ENCODE results near the gene PHF24.

Gene PHF24

GRCh38 chr9:34992376-34992951, 34.4 kb downstream of the PHF24 start:
- Histone ChIP-seq H3K9ac (ENCODE audit: low read length) (peak overlapping the region; percentile 56), H3K4me3 (ENCODE audit: low read length) (no peak overlapping the region), H3K27me3 (replicated peaks; ENCODE audit: control insufficient read depth, insufficient read depth, low read length) (no peaks in the 10 kb centered on the region), H3K9me3 (ENCODE audit: control insufficient read depth, low read length) (no peaks in the 10 kb centered on the region), H3K4me1 (ENCODE audit: control insufficient read depth, insufficient read depth, low read length) (peaks cover 73% of the 10 kb centered on the region), H3K36me3 (ENCODE audit: control insufficient read depth, insufficient read depth, low read length, severe bottlenecking) (peaks cover 13% of the 10 kb centered on the region)
- DNase-seq (ENCODE audit: low read depth), result peak; percentile 76

GRCh38 chr9:34993502-34994259, 35.6 kb downstream of the PHF24 start:
- Histone ChIP-seq H3K9me3 (ENCODE audit: control insufficient read depth, low read length) (no peaks in the 10 kb centered on the region), H3K27me3 (replicated peaks; ENCODE audit: control insufficient read depth, insufficient read depth, low read length) (no peaks in the 10 kb centered on the region), H3K4me1 (ENCODE audit: control insufficient read depth, insufficient read depth, low read length) (peaks cover 81% of the 10 kb centered on the region), H3K9ac (ENCODE audit: low read length) (peak overlapping the region; percentile 55), H3K36me3 (ENCODE audit: control insufficient read depth, insufficient read depth, low read length, severe bottlenecking) (peaks cover 16% of the 10 kb centered on the region), H3K4me3 (ENCODE audit: low read length) (peak overlapping the region; percentile 28)
- DNase-seq (ENCODE audit: low read depth), result peak; percentile 51

- peaks cover 81% of the 10 kb centered on the region for H3K4me1 ChIP-seq (ENCODE audit: control insufficient read depth, insufficient read depth, low read length)
- no peaks in the 10 kb centered on the region for H3K9me3 ChIP-seq (ENCODE audit: control insufficient read depth, low read length)
- peak overlapping the region; percentile 55 for H3K9ac ChIP-seq (ENCODE audit: low read length)
- peaks cover 16% of the 10 kb centered on the region for H3K36me3 ChIP-seq (ENCODE audit: control insufficient read depth, insufficient read depth, low read length, severe bottlenecking)
- DNase-seq (ENCODE audit: low read depth), result peak; percentile 56
- no peaks in the 10 kb centered on the region for H3K27me3 ChIP-seq (replicated peaks; ENCODE audit: control insufficient read depth, insufficient read depth, low read length)
- peak overlapping the region; percentile 28 for H3K4me3 ChIP-seq (ENCODE audit: low read length)
These were observed 36.3 kb downstream of the PHF24 start for GRCh38 chr9:34994260-34994899.

- no peaks in the 10 kb centered on the region for H3K9me3 ChIP-seq (ENCODE audit: control insufficient read depth, low read length)
- peak overlapping the region; percentile 55 for H3K9ac ChIP-seq (ENCODE audit: low read length)
- no peaks in the 10 kb centered on the region for H3K27me3 ChIP-seq (replicated peaks; ENCODE audit: control insufficient read depth, insufficient read depth, low read length)
- DNase-seq (ENCODE audit: low read depth), result peak; percentile 55
- H3K4me3 ChIP-seq (ENCODE audit: low read length), result peak overlapping the region; percentile 33
- H3K4me1 ChIP-seq (ENCODE audit: control insufficient read depth, insufficient read depth, low read length), result peaks cover 81% of the 10 kb centered on the region
- peaks cover 16% of the 10 kb centered on the region for H3K36me3 ChIP-seq (ENCODE audit: control insufficient read depth, insufficient read depth, low read length, severe bottlenecking)
These were observed 37.0 kb downstream of the PHF24 start for GRCh38 chr9:34994900-34995669.

- peak; percentile 41 for DNase-seq (ENCODE audit: low read depth)
- Histone ChIP-seq H3K4me1 (ENCODE audit: control insufficient read depth, insufficient read depth, low read length) (peaks cover 79% of the 10 kb centered on the region), H3K9ac (ENCODE audit: low read length) (peak overlapping the region; percentile 55), H3K9me3 (ENCODE audit: control insufficient read depth, low read length) (no peaks in the 10 kb centered on the region), H3K27me3 (replicated peaks; ENCODE audit: control insufficient read depth, insufficient read depth, low read length) (no peaks in the 10 kb centered on the region), H3K36me3 (ENCODE audit: control insufficient read depth, insufficient read depth, low read length, severe bottlenecking) (peaks cover 16% of the 10 kb centered on the region), H3K4me3 (ENCODE audit: low read length) (peak overlapping the region; percentile 33)
These were observed 37.6 kb downstream of the PHF24 start for GRCh38 chr9:34995670-34996060.

GRCh38 chr9:34996181-34996904, 38.3 kb downstream of the PHF24 start:
- no peaks in the 10 kb centered on the region for H3K27me3 ChIP-seq (replicated peaks; ENCODE audit: control insufficient read depth, insufficient read depth, low read length)
- no peak overlapping the region for H3K9ac ChIP-seq (ENCODE audit: low read length)
- no peaks in the 10 kb centered on the region for H3K9me3 ChIP-seq (ENCODE audit: control insufficient read depth, low read length)
- peaks cover 16% of the 10 kb centered on the region for H3K36me3 ChIP-seq (ENCODE audit: control insufficient read depth, insufficient read depth, low read length, severe bottlenecking)
- H3K4me3 ChIP-seq (ENCODE audit: low read length), result peak overlapping the region; percentile 33
- peaks cover 79% of the 10 kb centered on the region for H3K4me1 ChIP-seq (ENCODE audit: control insufficient read depth, insufficient read depth, low read length)
- no peak for DNase-seq (ENCODE audit: low read depth)

- peaks cover 81% of the 10 kb centered on the region for H3K4me1 ChIP-seq (ENCODE audit: control insufficient read depth, insufficient read depth, low read length)
- H3K4me3 ChIP-seq (ENCODE audit: low read length), result no peak overlapping the region
- H3K27me3 ChIP-seq (replicated peaks; ENCODE audit: control insufficient read depth, insufficient read depth, low read length), result no peaks in the 10 kb centered on the region
- no peak for DNase-seq (ENCODE audit: low read depth)
- peaks cover 16% of the 10 kb centered on the region for H3K36me3 ChIP-seq (ENCODE audit: control insufficient read depth, insufficient read depth, low read length, severe bottlenecking)
- no peaks in the 10 kb centered on the region for H3K9me3 ChIP-seq (ENCODE audit: control insufficient read depth, low read length)
- H3K9ac ChIP-seq (ENCODE audit: low read length), result no peak overlapping the region
These were observed 38.8 kb downstream of the PHF24 start for GRCh38 chr9:34996905-34997279.

GRCh38 chr9:34997379-34997781, 39.3 kb downstream of the PHF24 start:
- no peak overlapping the region for H3K4me3 ChIP-seq (ENCODE audit: low read length)
- H3K27me3 ChIP-seq (replicated peaks; ENCODE audit: control insufficient read depth, insufficient read depth, low read length), result no peaks in the 10 kb centered on the region
- DNase-seq (ENCODE audit: low read depth), result no peak
- no peak overlapping the region for H3K9ac ChIP-seq (ENCODE audit: low read length)
- H3K4me1 ChIP-seq (ENCODE audit: control insufficient read depth, insufficient read depth, low read length), result peaks cover 78% of the 10 kb centered on the region
- H3K9me3 ChIP-seq (ENCODE audit: control insufficient read depth, low read length), result no peaks in the 10 kb centered on the region
- H3K36me3 ChIP-seq (ENCODE audit: control insufficient read depth, insufficient read depth, low read length, severe bottlenecking), result peaks cover 19% of the 10 kb centered on the region

GRCh38 chr9:34998266-34998665, 40.2 kb downstream of the PHF24 start:
- H3K9me3 ChIP-seq (ENCODE audit: control insufficient read depth, low read length), result no peaks in the 10 kb centered on the region
- no peak overlapping the region for H3K4me3 ChIP-seq (ENCODE audit: low read length)
- H3K36me3 ChIP-seq (ENCODE audit: control insufficient read depth, insufficient read depth, low read length, severe bottlenecking), result peaks cover 20% of the 10 kb centered on the region
- peaks cover 70% of the 10 kb centered on the region for H3K4me1 ChIP-seq (ENCODE audit: control insufficient read depth, insufficient read depth, low read length)
- H3K27me3 ChIP-seq (replicated peaks; ENCODE audit: control insufficient read depth, insufficient read depth, low read length), result no peaks in the 10 kb centered on the region
- H3K9ac ChIP-seq (ENCODE audit: low read length), result no peak overlapping the region
- DNase-seq (ENCODE audit: low read depth), result no peak

- H3K4me3 ChIP-seq (ENCODE audit: low read length), result no peak overlapping the region
- no peak overlapping the region for H3K9ac ChIP-seq (ENCODE audit: low read length)
- no peak for DNase-seq (ENCODE audit: low read depth)
- H3K36me3 ChIP-seq (ENCODE audit: control insufficient read depth, insufficient read depth, low read length, severe bottlenecking), result peaks cover 20% of the 10 kb centered on the region
- no peaks in the 10 kb centered on the region for H3K9me3 ChIP-seq (ENCODE audit: control insufficient read depth, low read length)
- peaks cover 57% of the 10 kb centered on the region for H3K4me1 ChIP-seq (ENCODE audit: control insufficient read depth, insufficient read depth, low read length)
- H3K27me3 ChIP-seq (replicated peaks; ENCODE audit: control insufficient read depth, insufficient read depth, low read length), result no peaks in the 10 kb centered on the region
These were observed 41.5 kb downstream of the PHF24 start for GRCh38 chr9:34999576-34999975.

Measured in adipocyte (in vitro differentiated cells).